Naive thymus-derived CD8-positive, alpha-beta T cell (primary cell): ENCODE measurements around the gene RARS1. TPM values are rescaled to one million over a fixed set of nuclear protein-coding genes. Genes with fewer than 3 reads are reported as not detected.
"Not testable (repeated sequence)": the region's sequence is repeated elsewhere in the genome, so short reads cannot be mapped to it uniquely, and the experiment has no call there.

Experiments
- ATAC-seq, 2 donors: fragments of 150-1000 bp; cut with Tn5 transposase in 1 of 2; sonication (Bioruptor Pico), chemical (Tn5 transposase) in 1 of 2; 1 replicate in 1 of 2; 2 replicates in 1 of 2; pipeline ENCODE4 v1.10.0; 2021; ENCODE audit warnings: mild to moderate bottlenecking in 2 of 2, moderate library complexity in 2 of 2
- POLR2A ChIA-PET: fragments of 350-600 bp; sonication (Branson Sonifier 250); formaldehyde crosslinking; loops from one replicate; lab custom pipeline; 2021; ENCODE audit warnings: antibody characterized with exemption; lab: Charles Lee
- DNase-seq, 10 donors: peaks; one replicate each; pipeline versions ENCODE4 v3.0.0 to v3.0.0-alpha.2; 2020 to 2022
- H3K27ac Mint-ChIP-seq, 10 donors: one replicate each; pipeline ENCODE4 v1.8.0; 2020 to 2022; ENCODE audit warnings: mild to moderate bottlenecking in 10 of 10, mixed read lengths in 10 of 10, moderate library complexity in 4 of 10, inconsistent platforms in 1 of 10
- H3K27me3 Mint-ChIP-seq, 5 donors: one replicate each; pipeline ENCODE4 v1.8.0; 2021 to 2022; ENCODE audit warnings: mixed read lengths in 5 of 5
- H3K36me3 Mint-ChIP-seq, 3 donors: one replicate each; pipeline ENCODE4 v1.8.0; 2020 to 2022; ENCODE audit warnings: mixed read lengths in 3 of 3, mild to moderate bottlenecking in 2 of 3, inconsistent platforms in 1 of 3
- H3K4me1 Mint-ChIP-seq, 4 donors: one replicate each; pipeline ENCODE4 v1.8.0; 2021 to 2022; ENCODE audit warnings: mixed read lengths in 4 of 4
- H3K4me3 Mint-ChIP-seq, 10 donors: one replicate each; pipeline ENCODE4 v1.8.0; 2020 to 2022; ENCODE audit warnings: mild to moderate bottlenecking in 10 of 10, mixed read lengths in 10 of 10, moderate library complexity in 6 of 10, inconsistent platforms in 1 of 10
- H3K9me3 Mint-ChIP-seq, 9 donors: one replicate each; pipeline ENCODE4 v1.8.0; 2020 to 2022; ENCODE audit warnings: mixed read lengths in 9 of 9, mild to moderate bottlenecking in 3 of 9, inconsistent platforms in 1 of 9, moderate library complexity in 1 of 9
- polyA plus RNA-seq, 3 donors: library from polyadenylated mRNA; unstranded; fragments of 300-500 nt; fragmentation: Illumina TruSeq; gene quantifications; one replicate each; pipeline ENCODE4 v1.2.3, GENCODE V29; 2021
- total RNA-seq, 8 experiments: library from RNA in 2 of 8; stranded (reverse) in 2 of 8; gene quantifications; one replicate each; pipeline ENCODE4 v1.2.3 and lab custom pipeline; 2021 to 2026

The RARS1 gene
- total and polyA plus RNA-seq, 5 experiments from 2014 or later = 25.9 to 114 (median 34.8) TPM

DNA sequence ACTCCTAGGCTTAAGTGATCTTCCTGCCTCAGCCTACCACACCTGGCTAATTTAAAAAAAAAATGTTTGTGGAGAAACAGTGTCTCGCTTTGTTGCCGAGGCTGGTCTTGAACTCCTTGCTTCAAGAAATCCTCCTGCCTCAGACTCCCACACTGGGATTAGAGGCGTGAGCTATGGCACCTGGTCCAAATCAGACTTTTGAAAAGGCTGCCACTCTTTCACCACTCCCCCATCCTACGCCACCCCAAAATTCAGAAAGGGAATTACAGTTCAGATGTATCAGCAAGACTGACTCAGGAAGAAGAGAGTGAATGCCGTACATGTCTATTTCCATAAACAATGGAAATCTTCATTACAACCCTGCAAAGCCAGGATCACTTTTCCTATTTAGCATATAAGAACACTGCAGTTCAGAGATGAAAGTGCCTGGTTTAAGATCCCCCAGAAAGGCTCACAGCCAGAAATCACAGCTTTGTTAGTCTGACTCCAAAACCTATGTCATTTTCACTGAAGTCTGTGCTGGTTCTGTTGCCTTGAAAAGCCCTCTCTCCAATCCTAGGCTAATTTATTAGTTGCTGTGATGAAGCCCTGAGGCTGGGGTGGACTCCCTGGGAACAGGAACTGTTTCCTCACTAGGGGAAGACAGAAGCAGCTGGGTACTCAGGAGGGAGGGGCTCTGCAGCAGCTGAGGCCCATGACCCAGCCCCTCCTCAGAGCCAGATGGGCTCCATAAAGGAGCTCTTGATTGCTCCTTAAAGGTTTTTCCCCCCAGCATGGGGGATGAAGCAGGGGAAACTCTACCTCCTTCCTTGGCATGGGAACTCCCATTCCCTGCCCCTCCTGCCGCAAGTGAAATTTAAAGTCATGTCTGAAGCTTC, 46.0 kb downstream of the RARS1 start:
- Mint-ChIP-seq H3K4me3 (peak overlapping the region in 1 of 10 donors; percentile 30), H3K27ac (no peak overlapping the region), H3K9me3 (peaks cover 0 to 9% (median 2%) of the 10 kb centered on the region in 9 donors), H3K27me3 (peaks cover 23 to 54% (median 46%) of the 10 kb centered on the region in 5 donors), H3K36me3 (peaks cover 0 to 2% (median 0%) of the 10 kb centered on the region in 3 donors), H3K4me1 (peaks cover 4 to 15% (median 12%) of the 10 kb centered on the region in 4 donors)
- POLR2A ChIA-PET = no interaction called here
- ATAC-seq = no peak
- no peak for DNase-seq

GRCh38 chr5:168534351-168534750, 48.1 kb downstream of the RARS1 start:
- H3K36me3 Mint-ChIP-seq, H3K27ac Mint-ChIP-seq, ATAC-seq, DNase-seq, POLR2A ChIA-PET, H3K4me3 Mint-ChIP-seq: not testable (repeated sequence)
- Mint-ChIP-seq H3K4me1 (peaks cover 0 to 10% (median 7%) of the 10 kb centered on the region in 4 donors), H3K9me3 (peaks cover 0 to 10% (median 0%) of the 10 kb centered on the region in 9 donors), H3K27me3 (peaks cover 17 to 42% (median 33%) of the 10 kb centered on the region in 5 donors)

GRCh38 chr5:168537176-168537575, 50.9 kb downstream of the RARS1 start:
- H3K27ac Mint-ChIP-seq = no peak overlapping the region
- POLR2A ChIA-PET = no interaction called here
- peaks cover 0 to 2% (median 0%) of the 10 kb centered on the region in 3 donors for H3K36me3 Mint-ChIP-seq
- no peak for ATAC-seq
- no peak for DNase-seq
- H3K4me1 Mint-ChIP-seq = no peaks in the 10 kb centered on the region
- peaks cover 7 to 18% (median 14%) of the 10 kb centered on the region in 5 donors for H3K27me3 Mint-ChIP-seq
- no peak overlapping the region for H3K4me3 Mint-ChIP-seq
- peaks cover 0 to 17% (median 0%) of the 10 kb centered on the region in 9 donors for H3K9me3 Mint-ChIP-seq

DNA sequence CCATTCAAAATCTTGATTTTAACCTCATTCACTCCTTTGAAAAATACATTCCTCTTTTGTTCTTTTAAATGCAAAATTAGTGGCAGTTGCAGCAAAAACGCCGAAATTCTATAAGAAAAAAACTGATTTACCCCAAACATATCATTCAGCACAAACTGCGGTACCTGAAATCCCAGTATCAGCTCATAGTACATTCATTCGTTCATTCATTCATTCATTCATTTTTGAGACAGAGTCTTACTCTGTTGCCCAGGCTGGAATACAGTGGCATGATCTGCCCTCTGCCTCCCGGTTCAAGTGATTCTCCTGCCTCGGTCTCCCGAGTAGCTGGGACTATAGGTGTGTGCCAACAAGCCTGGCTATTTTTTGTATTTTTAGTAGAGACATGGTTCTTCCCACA, 63.3 kb downstream of the RARS1 start:
- Mint-ChIP-seq H3K36me3 (peaks cover 38 to 56% (median 51%) of the 10 kb centered on the region in 3 donors), H3K27me3 (no peaks in the 10 kb centered on the region), H3K9me3 (peaks cover 0 to 17% (median 3%) of the 10 kb centered on the region in 9 donors), H3K27ac (peak overlapping the region in 1 of 10 donors; percentile 65), H3K4me1 (peaks cover 0 to 8% (median 6%) of the 10 kb centered on the region in 4 donors), H3K4me3 (no peak overlapping the region)
- DNase-seq (no peak), ATAC-seq (no peak)
- POLR2A ChIA-PET = no interaction called here

DNA sequence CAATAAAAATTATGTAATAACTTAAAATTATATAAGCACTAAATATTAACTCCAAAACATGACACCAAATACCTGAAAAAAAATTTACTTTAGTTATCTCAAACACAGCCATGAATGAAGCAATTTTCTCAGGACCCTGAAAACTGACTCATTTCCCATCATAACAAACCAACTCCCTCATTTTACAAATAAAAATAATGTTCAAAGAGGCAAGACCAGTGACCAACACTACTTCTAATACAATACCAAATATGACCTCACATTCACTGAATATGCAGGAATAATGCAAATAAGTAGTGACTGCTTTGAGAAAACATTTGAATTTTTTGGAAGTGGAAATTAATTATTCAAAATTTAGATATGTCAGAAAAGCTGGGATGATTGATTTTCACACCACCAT, 64.4 kb downstream of the RARS1 start:
- Mint-ChIP-seq H3K9me3 (peaks cover 0 to 9% (median 0%) of the 10 kb centered on the region in 9 donors), H3K4me3 (no peak overlapping the region), H3K4me1 (peaks cover 0 to 8% (median 6%) of the 10 kb centered on the region in 4 donors)

DNA sequence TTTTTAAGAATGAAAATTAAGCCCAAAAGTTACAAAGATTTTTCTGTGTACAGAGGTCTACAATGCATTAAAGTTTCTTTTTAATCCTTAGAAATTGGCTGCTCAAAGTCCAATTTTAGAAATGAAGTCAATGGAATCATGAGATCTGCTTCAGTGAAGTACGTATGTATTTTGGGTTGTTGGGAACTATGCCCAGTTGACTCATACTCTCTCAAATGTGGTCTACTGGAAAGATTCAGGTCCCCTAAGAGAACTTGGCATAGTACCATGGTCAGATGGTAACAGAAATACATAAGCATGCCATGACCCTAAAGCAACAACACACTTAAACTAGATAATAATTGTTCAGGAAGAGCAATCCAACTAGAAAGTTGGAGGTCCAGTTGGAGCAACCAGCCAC, 65.9 kb downstream of the RARS1 start:
- Mint-ChIP-seq H3K36me3 (peaks cover 31 to 76% (median 55%) of the 10 kb centered on the region in 3 donors), H3K27me3 (no peaks in the 10 kb centered on the region), H3K9me3 (peaks cover 0 to 9% (median 0%) of the 10 kb centered on the region in 9 donors), H3K4me1 (peaks cover 0 to 8% (median 6%) of the 10 kb centered on the region in 4 donors), H3K27ac (no peak overlapping the region), H3K4me3 (no peak overlapping the region)
- POLR2A ChIA-PET = no interaction called here
- no peak for ATAC-seq
- no peak for DNase-seq

More for the DNA sequence above, 64.4 kb downstream of the RARS1 start:
- DNase-seq (no peak), ATAC-seq (no peak)
- POLR2A ChIA-PET = no interaction called here
- H3K27me3 Mint-ChIP-seq = no peaks in the 10 kb centered on the region
- H3K27ac Mint-ChIP-seq = no peak overlapping the region
- H3K36me3 Mint-ChIP-seq = peaks cover 31 to 63% (median 59%) of the 10 kb centered on the region in 3 donors

GRCh38 chr5:168553377-168554130, 67.3 kb downstream of the RARS1 start:
- ATAC-seq (no peak), DNase-seq (no peak)
- H3K27ac Mint-ChIP-seq = no peak overlapping the region
- peaks cover 0 to 9% (median 0%) of the 10 kb centered on the region in 9 donors for H3K9me3 Mint-ChIP-seq
- H3K4me3 Mint-ChIP-seq = no peak overlapping the region
- peaks cover 0 to 8% (median 6%) of the 10 kb centered on the region in 4 donors for H3K4me1 Mint-ChIP-seq
- peaks cover 27 to 82% (median 53%) of the 10 kb centered on the region in 3 donors for H3K36me3 Mint-ChIP-seq
- no peaks in the 10 kb centered on the region for H3K27me3 Mint-ChIP-seq
- POLR2A ChIA-PET = no interaction called here

GRCh38 chr5:168557389-168557788, 71.1 kb downstream of the RARS1 start:
- Mint-ChIP-seq H3K4me3 (no peak overlapping the region), H3K36me3 (peaks cover 17 to 85% (median 53%) of the 10 kb centered on the region in 3 donors), H3K27me3 (no peaks in the 10 kb centered on the region), H3K27ac (no peak overlapping the region), H3K4me1 (peaks cover 0 to 8% (median 5%) of the 10 kb centered on the region in 4 donors), H3K9me3 (peaks cover 0 to 9% (median 0%) of the 10 kb centered on the region in 9 donors)
- POLR2A ChIA-PET = no interaction called here
- DNase-seq = no peak
- ATAC-seq = no peak

DNA sequence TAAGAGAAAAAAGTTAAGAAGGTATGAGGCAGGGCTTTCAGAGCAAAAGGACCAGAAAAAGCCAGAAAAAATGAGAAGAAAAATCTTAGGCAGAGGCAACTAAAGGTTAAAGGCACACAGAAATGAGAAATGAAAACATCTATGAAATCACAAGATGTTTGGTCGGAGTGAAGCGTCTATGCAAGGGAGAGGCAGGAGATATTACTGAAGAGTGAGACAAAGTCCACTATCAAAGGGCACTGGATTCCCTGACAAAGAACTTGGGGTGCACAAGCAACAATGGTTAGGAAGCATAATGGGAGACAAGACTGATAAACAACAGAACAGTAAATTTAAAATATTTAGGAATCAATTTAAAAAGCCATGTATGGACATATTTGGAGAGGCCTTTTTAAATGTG, 76.0 kb downstream of the RARS1 start:
- Mint-ChIP-seq H3K9me3 (no peaks in the 10 kb centered on the region), H3K27ac (no peak overlapping the region), H3K4me1 (peaks cover 0 to 7% (median 3%) of the 10 kb centered on the region in 4 donors), H3K36me3 (peaks cover 0 to 84% (median 30%) of the 10 kb centered on the region in 3 donors), H3K4me3 (no peak overlapping the region), H3K27me3 (no peaks in the 10 kb centered on the region)
- POLR2A ChIA-PET = no interaction called here
- DNase-seq = no peak
- ATAC-seq = no peak

DNA sequence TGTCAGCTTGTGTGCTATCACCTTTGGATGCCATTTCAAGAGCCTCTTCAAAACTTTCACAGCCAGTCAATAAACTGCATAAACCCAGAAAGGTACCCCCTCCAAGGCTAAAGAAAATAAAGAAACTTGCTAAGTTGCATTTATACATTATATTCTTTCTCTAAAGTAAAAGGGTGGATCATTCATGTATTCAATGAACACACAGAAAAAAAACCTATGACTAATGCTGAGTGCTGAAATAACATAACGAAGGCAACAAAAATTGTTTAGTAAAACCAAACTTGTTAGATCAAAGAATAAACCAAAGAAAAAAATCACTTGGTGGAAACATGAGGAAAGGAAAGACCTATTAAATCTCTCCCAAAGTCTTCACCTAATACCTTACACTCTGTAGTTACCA, 77.7 kb downstream of the RARS1 start:
- POLR2A ChIA-PET = interaction anchor here (0.8 kb wide), 1 partner anchor 89 kb away, joined by 3 read pairs; no protein-coding TSS in a partner anchor
- H3K27ac Mint-ChIP-seq = no peak overlapping the region
- H3K27me3 Mint-ChIP-seq = no peaks in the 10 kb centered on the region
- H3K9me3 Mint-ChIP-seq = no peaks in the 10 kb centered on the region
- ATAC-seq = no peak
- H3K4me1 Mint-ChIP-seq = peaks cover 2 to 14% (median 5%) of the 10 kb centered on the region in 4 donors
- no peak for DNase-seq
- H3K4me3 Mint-ChIP-seq = no peak overlapping the region
- peaks cover 0 to 87% (median 34%) of the 10 kb centered on the region in 3 donors for H3K36me3 Mint-ChIP-seq

GRCh38 chr5:168568738-168569137, 82.5 kb downstream of the RARS1 start:
- no peak overlapping the region for H3K27ac Mint-ChIP-seq
- DNase-seq (no peak), ATAC-seq (no peak)
- no peaks in the 10 kb centered on the region for H3K27me3 Mint-ChIP-seq
- POLR2A ChIA-PET = no interaction called here
- peaks cover 11 to 27% (median 18%) of the 10 kb centered on the region in 4 donors for H3K4me1 Mint-ChIP-seq
- no peak overlapping the region for H3K4me3 Mint-ChIP-seq
- H3K36me3 Mint-ChIP-seq = peaks cover 0 to 55% (median 16%) of the 10 kb centered on the region in 3 donors
- no peaks in the 10 kb centered on the region for H3K9me3 Mint-ChIP-seq
